ENCODE data around the gene FOXK1.
"Not testable (repeated sequence)": the region's sequence is repeated elsewhere in the genome, so short reads cannot be mapped to it uniquely, and the experiment has no call there.

The FOXK1 gene

DNA sequence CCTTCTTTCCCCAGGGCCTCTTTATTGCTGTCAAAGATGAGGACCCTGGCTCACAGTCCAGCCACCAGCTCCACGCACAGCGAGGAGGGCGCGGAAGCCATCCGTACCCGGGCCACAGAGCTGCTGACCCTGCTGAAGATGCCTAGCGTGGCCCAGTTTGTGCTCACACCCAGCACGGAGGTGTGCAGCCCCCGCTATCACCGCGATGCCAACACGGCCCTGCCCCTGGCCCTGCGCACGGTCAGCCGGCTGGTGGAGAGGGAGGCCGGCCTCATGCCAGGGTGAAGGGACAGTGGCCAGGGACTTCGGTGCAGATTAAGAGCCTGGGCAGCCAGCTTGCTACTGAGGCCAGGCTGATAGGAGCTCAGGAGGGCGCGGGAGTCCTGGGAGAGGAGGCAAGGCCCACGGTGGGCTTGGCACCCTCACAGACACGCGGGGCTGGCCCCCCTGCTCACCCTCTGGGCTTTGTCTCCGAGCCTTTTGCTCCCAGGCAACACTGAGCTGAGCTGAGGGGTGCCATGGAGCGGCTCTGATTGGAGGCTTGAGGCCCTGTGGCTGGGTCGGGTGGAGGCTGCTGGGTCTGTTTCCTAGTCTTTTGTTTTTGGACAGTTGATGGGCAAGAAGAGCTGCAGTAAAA lies 109.1 kb downstream of the FOXK1 start:
- no peaks in the 10 kb centered on the region for H3K9me3 ChIP-seq (ENCODE audit: control insufficient read depth, low read length)
- H3K27me3 ChIP-seq (ENCODE audit: control insufficient read depth, insufficient read depth, low read length, poor library complexity, severe bottlenecking), result no peaks in the 10 kb centered on the region
- H3K27ac ChIP-seq (ENCODE audit: insufficient read depth, low read depth, low read length, poor library complexity, severe bottlenecking), result peak overlapping the region; percentile 36
- no peaks in the 10 kb centered on the region for H3K4me1 ChIP-seq (ENCODE audit: control insufficient read depth, insufficient read depth, low read length)
- WGBS, 2 experiments, result 95 to 96% methylated on average over 25 of the region's 25 CpGs
- H3K4me3 ChIP-seq (ENCODE audit: insufficient read depth, low read depth, low read length), result no peak overlapping the region
- peaks cover 1% of the 10 kb centered on the region for H3K36me3 ChIP-seq (ENCODE audit: control insufficient read depth, insufficient read depth, low read length)

DNA sequence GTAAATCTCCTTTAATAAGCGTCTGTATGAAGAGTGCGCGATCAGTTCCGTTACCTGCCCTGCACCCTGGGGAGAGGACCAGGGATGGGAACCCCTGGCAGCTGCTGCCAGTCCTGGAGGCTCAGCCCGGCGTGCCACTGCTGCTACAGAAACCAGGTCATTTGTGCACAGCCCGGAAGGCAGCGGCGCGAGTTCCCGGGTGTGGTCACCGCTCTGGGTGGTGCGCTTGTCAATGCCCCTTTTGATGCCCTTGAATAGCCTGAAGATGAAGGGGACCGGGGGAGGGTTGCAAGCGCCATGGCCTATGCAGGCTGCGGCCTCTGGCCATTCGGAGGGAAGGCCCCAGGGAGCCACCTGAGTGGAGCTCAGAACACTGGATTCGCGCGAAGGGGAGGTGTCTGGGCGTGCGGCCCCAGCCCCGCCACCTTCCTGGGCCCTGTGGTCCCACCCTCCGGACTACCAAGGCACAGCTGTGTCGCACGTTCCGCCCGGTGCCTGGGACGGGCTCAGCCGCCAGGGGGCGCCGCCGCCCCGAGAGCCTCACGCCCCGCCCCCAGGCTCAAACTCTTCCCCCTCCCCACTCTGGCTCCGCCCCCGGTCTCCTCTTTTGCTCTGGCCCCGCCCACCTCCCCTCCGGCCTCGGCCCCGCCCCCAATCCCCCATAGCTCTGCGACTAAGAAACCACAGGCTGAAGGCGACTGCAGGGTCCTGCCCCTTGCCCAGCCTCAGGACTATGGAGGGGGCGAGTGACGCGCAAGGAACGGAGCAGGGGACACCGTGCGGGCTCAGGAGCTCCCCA lies 109.8 kb downstream of the FOXK1 start:
- H3K9me3 ChIP-seq (ENCODE audit: control insufficient read depth, low read length), result no peaks in the 10 kb centered on the region
- no peaks in the 10 kb centered on the region for H3K36me3 ChIP-seq (ENCODE audit: control insufficient read depth, insufficient read depth, low read length)
- 77 to 79% methylated on average over 45 to 48 of the region's 50 CpGs for WGBS, 2 experiments
- H3K4me1 ChIP-seq (ENCODE audit: control insufficient read depth, insufficient read depth, low read length), result no peaks in the 10 kb centered on the region
- no peak overlapping the region for H3K4me3 ChIP-seq (ENCODE audit: insufficient read depth, low read depth, low read length)
- peak overlapping the region; percentile 36 for H3K27ac ChIP-seq (ENCODE audit: insufficient read depth, low read depth, low read length, poor library complexity, severe bottlenecking)
- H3K27me3 ChIP-seq (ENCODE audit: control insufficient read depth, insufficient read depth, low read length, poor library complexity, severe bottlenecking), result no peaks in the 10 kb centered on the region

DNA sequence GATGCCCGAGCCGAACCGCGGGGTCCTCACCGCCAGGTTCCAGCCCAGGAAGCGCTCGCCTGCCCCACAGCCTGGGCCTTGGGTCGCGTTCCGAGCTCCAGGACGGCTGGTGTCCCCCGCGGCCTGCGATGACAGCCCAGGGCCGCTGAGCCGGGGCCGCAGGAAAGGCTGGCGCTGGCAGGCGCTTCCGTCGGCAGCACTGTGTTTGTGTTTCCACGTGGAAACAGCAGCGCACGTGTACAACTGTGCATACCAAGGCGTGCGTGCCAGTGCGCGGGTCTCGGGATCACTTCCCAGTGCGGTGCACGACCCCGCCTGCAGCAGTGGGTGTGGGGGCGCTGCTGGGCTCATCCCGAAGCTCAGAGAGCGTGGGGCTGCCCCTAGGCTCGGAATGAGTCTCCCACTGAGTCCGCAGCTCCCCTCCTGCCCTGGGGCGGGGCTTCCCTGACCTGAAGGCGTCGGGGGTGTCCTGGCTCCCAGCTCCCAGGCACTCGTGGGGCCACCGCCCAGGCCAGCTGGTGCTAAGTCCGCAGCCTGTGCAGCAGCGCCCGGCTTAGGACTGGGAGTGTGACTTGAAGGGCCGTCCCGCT lies 110.5 kb downstream of the FOXK1 start:
- H3K4me3 ChIP-seq (ENCODE audit: insufficient read depth, low read depth, low read length), result no peak overlapping the region

DNA sequence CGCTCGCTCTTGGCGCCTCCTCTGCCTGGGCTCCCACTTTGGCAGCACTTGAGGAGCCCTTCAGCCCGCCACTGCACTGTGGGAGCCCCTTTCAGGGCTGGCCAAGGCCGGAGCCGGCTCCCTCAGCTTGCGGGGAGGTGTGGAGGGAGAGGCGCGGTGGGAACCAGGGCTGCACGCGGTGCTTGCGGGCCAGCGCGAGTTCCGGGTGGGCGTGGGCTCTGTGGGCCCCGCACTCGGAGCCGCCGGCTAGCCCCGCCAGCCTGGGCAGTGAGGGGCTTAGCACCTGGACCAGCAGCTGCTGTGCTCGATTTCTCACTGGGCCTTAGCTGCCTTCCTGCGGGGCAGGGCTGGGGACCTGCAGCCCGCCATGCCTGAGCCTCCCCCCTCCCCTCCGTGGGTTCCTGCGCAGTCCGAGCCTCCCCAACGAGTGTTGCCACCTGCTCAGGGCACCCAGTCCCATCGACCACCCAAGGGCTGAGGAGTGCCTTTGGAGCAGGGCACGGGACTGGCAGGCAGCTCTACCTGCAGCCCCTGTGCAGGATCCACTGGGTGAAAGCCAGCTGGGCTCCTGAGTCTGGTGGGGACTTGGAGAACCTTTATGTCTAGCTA lies 111.4 kb downstream of the FOXK1 start:
- H3K27me3 ChIP-seq (ENCODE audit: control insufficient read depth, insufficient read depth, low read length, poor library complexity, severe bottlenecking); H3K36me3 ChIP-seq (ENCODE audit: control insufficient read depth, insufficient read depth, low read length); H3K9me3 ChIP-seq (ENCODE audit: control insufficient read depth, low read length); H3K27ac ChIP-seq (ENCODE audit: insufficient read depth, low read depth, low read length, poor library complexity, severe bottlenecking); H3K4me1 ChIP-seq (ENCODE audit: control insufficient read depth, insufficient read depth, low read length); H3K4me3 ChIP-seq (ENCODE audit: insufficient read depth, low read depth, low read length): not testable (repeated sequence)
- 95 to 96% methylated on average over 30 of the region's 30 CpGs for WGBS, 2 experiments

More for the DNA sequence above, 110.5 kb downstream of the FOXK1 start:
- H3K36me3 ChIP-seq (ENCODE audit: control insufficient read depth, insufficient read depth, low read length), result no peaks in the 10 kb centered on the region
- H3K9me3 ChIP-seq (ENCODE audit: control insufficient read depth, low read length), result no peaks in the 10 kb centered on the region
- no peaks in the 10 kb centered on the region for H3K4me1 ChIP-seq (ENCODE audit: control insufficient read depth, insufficient read depth, low read length)
- no peak overlapping the region for H3K27ac ChIP-seq (ENCODE audit: insufficient read depth, low read depth, low read length, poor library complexity, severe bottlenecking)
- 86 to 91% methylated on average over 47 of the region's 47 CpGs for WGBS, 2 experiments
- no peaks in the 10 kb centered on the region for H3K27me3 ChIP-seq (ENCODE audit: control insufficient read depth, insufficient read depth, low read length, poor library complexity, severe bottlenecking)

DNA sequence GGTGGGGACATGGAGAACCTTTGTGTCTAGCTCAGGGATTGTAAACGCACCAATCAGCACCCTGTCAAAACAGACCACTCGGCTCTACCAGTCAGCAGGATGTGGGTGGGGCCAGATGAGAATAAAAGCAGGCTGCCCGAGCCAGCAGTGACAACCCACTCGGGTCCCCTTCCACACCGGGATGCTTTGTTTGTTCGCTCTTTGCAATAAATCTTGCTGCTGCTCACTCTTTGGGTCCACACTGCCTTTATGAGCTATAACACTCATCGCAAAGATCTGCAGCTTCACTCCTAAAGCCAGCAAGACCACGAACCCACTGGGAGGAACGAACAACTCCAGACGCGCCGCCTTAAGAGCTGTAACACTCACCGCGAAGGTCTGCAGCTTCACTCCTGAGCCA lies 112.1 kb downstream of the FOXK1 start:
- not testable (repeated sequence) for H3K27ac ChIP-seq (ENCODE audit: insufficient read depth, low read depth, low read length, poor library complexity, severe bottlenecking); H3K9me3 ChIP-seq (ENCODE audit: control insufficient read depth, low read length); H3K4me1 ChIP-seq (ENCODE audit: control insufficient read depth, insufficient read depth, low read length); H3K4me3 ChIP-seq (ENCODE audit: insufficient read depth, low read depth, low read length); H3K27me3 ChIP-seq (ENCODE audit: control insufficient read depth, insufficient read depth, low read length, poor library complexity, severe bottlenecking); H3K36me3 ChIP-seq (ENCODE audit: control insufficient read depth, insufficient read depth, low read length)
- WGBS, 2 experiments, result 93% methylated on average over 14 of the region's 14 CpGs

DNA sequence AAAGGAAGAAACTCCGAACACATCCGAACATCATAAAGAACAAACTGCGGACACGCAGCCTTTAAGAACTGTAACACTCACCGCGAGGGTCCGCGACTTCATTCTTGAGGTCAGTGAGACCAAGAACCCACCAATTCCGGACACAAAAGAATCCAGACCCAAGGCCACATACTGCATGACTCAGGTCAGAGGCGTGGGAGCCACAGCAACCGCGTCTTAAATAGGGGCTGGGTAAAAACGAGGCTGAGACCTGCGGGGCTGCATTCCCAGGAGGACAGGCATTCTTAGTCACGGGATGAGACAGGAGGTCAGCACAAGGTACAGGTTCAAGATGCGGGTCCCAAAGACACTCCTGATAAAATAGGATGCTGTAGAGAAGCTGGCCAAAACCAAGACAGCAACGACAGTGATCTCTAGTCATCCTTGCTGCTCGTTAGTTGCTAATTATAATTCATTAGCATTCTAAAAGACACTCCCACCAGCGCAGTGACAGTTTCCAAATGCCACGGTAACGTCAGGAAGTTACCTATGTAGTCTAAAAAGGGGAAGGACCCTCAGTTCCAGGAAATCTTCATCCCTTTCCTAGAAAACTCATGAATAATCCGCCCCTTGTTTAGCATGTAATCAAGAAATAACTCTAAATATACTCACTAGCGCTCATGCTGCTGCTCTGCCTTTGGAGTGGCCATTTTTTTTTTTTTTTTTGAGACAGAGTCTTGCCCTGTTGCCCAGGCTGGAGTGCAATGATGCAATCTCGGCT lies 112.7 kb downstream of the FOXK1 start:
- 87 to 90% methylated on average over 24 of the region's 24 CpGs for WGBS, 2 experiments
- no peak overlapping the region for H3K27ac ChIP-seq (ENCODE audit: insufficient read depth, low read depth, low read length, poor library complexity, severe bottlenecking)

DNA sequence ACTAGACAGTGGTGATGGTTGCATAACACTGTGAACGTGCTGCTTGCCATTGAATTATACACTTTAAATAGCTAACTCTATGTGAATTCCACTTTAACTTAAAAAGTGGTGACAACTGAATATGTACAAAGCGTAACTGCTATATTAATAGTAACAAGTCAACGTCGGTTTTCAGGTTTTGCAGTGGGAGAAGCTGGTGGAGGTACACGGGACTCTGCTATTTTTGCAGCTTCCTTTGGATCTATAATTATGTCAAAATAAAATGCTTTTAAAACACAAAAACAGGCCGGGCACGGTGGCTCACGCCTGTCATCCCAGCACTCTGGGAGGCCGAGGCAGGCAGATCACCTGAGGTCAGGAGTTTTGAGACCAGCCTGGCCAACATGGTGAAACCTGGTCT lies 114.4 kb downstream of the FOXK1 start:
- no peak overlapping the region for H3K27ac ChIP-seq (ENCODE audit: insufficient read depth, low read depth, low read length, poor library complexity, severe bottlenecking)
- H3K4me1 ChIP-seq (ENCODE audit: control insufficient read depth, insufficient read depth, low read length), result no peaks in the 10 kb centered on the region
- no peak overlapping the region for H3K4me3 ChIP-seq (ENCODE audit: insufficient read depth, low read depth, low read length)
- WGBS, 2 experiments, result 91 to 93% methylated on average over 9 of the region's 9 CpGs
- H3K36me3 ChIP-seq (ENCODE audit: control insufficient read depth, insufficient read depth, low read length), result no peaks in the 10 kb centered on the region
- H3K9me3 ChIP-seq (ENCODE audit: control insufficient read depth, low read length), result no peaks in the 10 kb centered on the region
- no peaks in the 10 kb centered on the region for H3K27me3 ChIP-seq (ENCODE audit: control insufficient read depth, insufficient read depth, low read length, poor library complexity, severe bottlenecking)

More for the DNA sequence above, 112.7 kb downstream of the FOXK1 start:
- H3K4me1 ChIP-seq (ENCODE audit: control insufficient read depth, insufficient read depth, low read length), result no peaks in the 10 kb centered on the region
- H3K36me3 ChIP-seq (ENCODE audit: control insufficient read depth, insufficient read depth, low read length), result no peaks in the 10 kb centered on the region
- H3K4me3 ChIP-seq (ENCODE audit: insufficient read depth, low read depth, low read length), result no peak overlapping the region
- no peaks in the 10 kb centered on the region for H3K27me3 ChIP-seq (ENCODE audit: control insufficient read depth, insufficient read depth, low read length, poor library complexity, severe bottlenecking)
- H3K9me3 ChIP-seq (ENCODE audit: control insufficient read depth, low read length), result no peaks in the 10 kb centered on the region

DNA sequence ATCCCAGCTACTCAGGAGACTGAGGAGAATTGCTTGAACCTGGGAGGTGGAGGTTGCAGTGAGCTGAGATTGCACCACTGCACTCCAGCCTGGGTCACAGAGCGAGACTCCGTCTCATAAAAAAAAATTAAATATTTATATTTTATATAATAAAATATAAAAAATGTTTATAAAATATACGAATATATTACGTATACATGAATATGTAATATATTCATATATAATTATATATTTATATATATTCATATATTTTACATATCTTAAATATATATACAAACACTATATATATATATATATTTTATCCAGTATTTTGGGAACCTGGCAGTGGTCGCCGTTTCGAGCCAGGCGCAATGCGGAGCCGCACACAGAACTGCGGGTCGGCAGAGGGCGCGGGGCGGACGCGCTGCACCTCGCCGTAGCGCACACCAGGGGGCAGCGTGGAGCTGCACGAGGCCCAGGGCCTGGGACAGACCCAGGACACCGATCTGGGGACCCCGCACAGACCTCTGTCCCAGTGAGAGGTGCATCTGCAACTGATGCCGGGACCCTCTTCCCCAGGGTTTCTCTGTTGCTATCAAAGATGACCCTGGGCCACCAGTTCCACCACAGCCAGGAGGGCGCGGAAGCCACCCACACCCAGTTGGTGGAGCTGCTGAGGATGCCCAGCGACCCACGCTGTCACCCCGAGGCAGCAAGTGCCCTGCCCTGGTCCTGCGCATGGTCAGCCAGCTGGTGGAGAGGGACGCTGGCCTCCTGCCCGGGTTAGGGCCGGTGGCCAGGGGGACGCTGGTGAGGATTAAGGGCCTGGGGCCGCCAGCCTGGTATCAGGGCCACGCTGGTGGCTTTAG lies 116.0 kb downstream of the FOXK1 start:
- H3K27me3 ChIP-seq (ENCODE audit: control insufficient read depth, insufficient read depth, low read length, poor library complexity, severe bottlenecking), result no peaks in the 10 kb centered on the region
- no peaks in the 10 kb centered on the region for H3K4me1 ChIP-seq (ENCODE audit: control insufficient read depth, insufficient read depth, low read length)
- H3K27ac ChIP-seq (ENCODE audit: insufficient read depth, low read depth, low read length, poor library complexity, severe bottlenecking), result no peak overlapping the region
- no peak overlapping the region for H3K4me3 ChIP-seq (ENCODE audit: insufficient read depth, low read depth, low read length)
- H3K9me3 ChIP-seq (ENCODE audit: control insufficient read depth, low read length), result no peaks in the 10 kb centered on the region
- no peaks in the 10 kb centered on the region for H3K36me3 ChIP-seq (ENCODE audit: control insufficient read depth, insufficient read depth, low read length)
- 40% methylated on average over 33 of the region's 37 CpGs for WGBS, 2 experiments

DNA sequence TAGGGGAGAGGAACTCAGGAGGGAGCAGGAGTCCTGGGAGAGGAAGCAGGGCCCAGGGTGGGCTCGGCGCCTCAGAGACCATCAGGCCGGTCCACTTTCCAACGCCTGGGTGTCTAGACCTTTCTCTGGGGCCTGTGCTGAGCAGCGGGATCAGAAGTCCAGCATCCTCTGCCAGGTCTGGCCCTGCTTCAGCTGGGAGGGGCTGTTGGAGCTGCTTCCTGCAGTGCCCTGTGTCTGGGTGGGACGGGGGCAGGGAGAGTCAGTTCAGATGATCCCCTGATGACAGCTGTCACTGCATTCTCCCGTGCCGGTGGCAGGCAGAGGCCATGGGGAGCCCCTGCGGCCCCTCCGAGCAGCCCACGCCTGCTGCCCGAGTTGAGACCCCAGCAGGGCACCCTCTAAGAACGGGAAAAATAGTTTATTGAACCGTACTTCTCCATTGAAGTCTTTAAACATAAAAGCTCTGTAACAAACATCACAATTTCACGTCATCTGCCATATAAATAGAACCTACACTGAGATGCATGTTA lies 116.7 kb downstream of the FOXK1 start:
- 91 to 92% methylated on average over 15 of the region's 15 CpGs for WGBS, 2 experiments
- H3K27ac ChIP-seq (ENCODE audit: insufficient read depth, low read depth, low read length, poor library complexity, severe bottlenecking), result no peak overlapping the region

More for the DNA sequence above, 116.7 kb downstream of the FOXK1 start:
- Histone ChIP-seq H3K4me1 (ENCODE audit: control insufficient read depth, insufficient read depth, low read length) (no peaks in the 10 kb centered on the region), H3K4me3 (ENCODE audit: insufficient read depth, low read depth, low read length) (no peak overlapping the region), H3K27me3 (ENCODE audit: control insufficient read depth, insufficient read depth, low read length, poor library complexity, severe bottlenecking) (no peaks in the 10 kb centered on the region), H3K36me3 (ENCODE audit: control insufficient read depth, insufficient read depth, low read length) (no peaks in the 10 kb centered on the region), H3K9me3 (ENCODE audit: control insufficient read depth, low read length) (no peaks in the 10 kb centered on the region)

Measured in ectodermal cell (in vitro differentiated cells).